WTC11 (cell line): ENCODE measurements around the gene ATP6V1G2. TPM values are rescaled to one million over a fixed set of nuclear protein-coding genes. Genes with fewer than 3 reads are reported as not detected.

ENCODE experiments used
- ATAC-seq: fragments of 200-7000 bp; cut with Tn5 transposase; 2 replicates; pipeline ENCODE4 v1.10.0; 2021; ENCODE audit warnings: mild to moderate bottlenecking, moderate library complexity
- CTCF ChIA-PET: fragments of 300-600 bp; sonication (Branson Sonifier 250); formaldehyde crosslinking; loops from one replicate; lab custom pipeline; 2021; ENCODE audit warnings: antibody characterized with exemption; lab: Charles Lee
- POLR2A ChIA-PET: fragments of 350-600 bp; sonication (Branson Sonifier 250); formaldehyde crosslinking; loops from one replicate; lab custom pipeline; 2021; ENCODE audit warnings: antibody characterized with exemption; lab: Charles Lee
- DNase-seq: peaks from one replicate; pipeline ENCODE4 v3.0.0; 2021; ENCODE audit warnings: low spot score
- H3K27ac Mint-ChIP-seq: 2 replicates; pipeline ENCODE4 v1.8.0; 2021; ENCODE audit warnings: mixed read lengths
- H3K27me3 Mint-ChIP-seq: 2 replicates; pipeline ENCODE4 v1.8.0; 2021; ENCODE audit warnings: low read depth, mild to moderate bottlenecking, moderate library complexity, mixed read lengths
- H3K36me3 Mint-ChIP-seq: 2 replicates; pipeline ENCODE4 v1.8.0; 2021; ENCODE audit warnings: mixed read lengths
- H3K4me1 Mint-ChIP-seq: 2 replicates; pipeline ENCODE4 v1.8.0; 2022; ENCODE audit warnings: mixed read lengths
- H3K4me3 Mint-ChIP-seq: 2 replicates; pipeline ENCODE4 v1.8.0; 2021; ENCODE audit warnings: mild to moderate bottlenecking, moderate library complexity, mixed read lengths
- H3K9me3 Mint-ChIP-seq: 2 replicates; pipeline ENCODE4 v1.8.0; 2021; ENCODE audit warnings: mixed read lengths
- ATF1 ChIP-seq: sonication (generic); formaldehyde crosslinking; IDR thresholded peaks from 2 replicates; pipeline ENCODE4 v1.8.1; 2023; ENCODE audit warnings: mild to moderate bottlenecking, moderate library complexity, missing genetic modification reagents
- CREB1 ChIP-seq: sonication (generic); formaldehyde crosslinking; IDR thresholded peaks from 2 replicates; pipeline ENCODE4 v1.8.0; 2023; ENCODE audit warnings: mild to moderate bottlenecking, missing genetic modification reagents
- CREM ChIP-seq: sonication (generic); formaldehyde crosslinking; IDR thresholded peaks from 2 replicates; pipeline ENCODE4 v1.8.1; 2022; ENCODE audit warnings: mild to moderate bottlenecking, missing genetic modification reagents, moderate library complexity
- E2F4 ChIP-seq: sonication (generic); formaldehyde crosslinking; IDR thresholded peaks from 2 replicates; pipeline ENCODE4 v1.8.1; 2022; ENCODE audit warnings: low read depth, mild to moderate bottlenecking, moderate library complexity, missing genetic modification reagents, borderline replicate concordance
- EMX1 ChIP-seq: fragments of 250-450 bp; sonication (Bioruptor Pico); IDR thresholded peaks from 2 replicates; pipeline ENCODE4 v1.8.0; 2021; ENCODE audit warnings: mild to moderate bottlenecking
- ESRRA ChIP-seq: sonication (generic); formaldehyde crosslinking; IDR thresholded peaks from 2 replicates; pipeline ENCODE4 v1.8.1; 2022; ENCODE audit warnings: mild to moderate bottlenecking, missing genetic modification reagents, borderline replicate concordance
- GTF2I ChIP-seq: fragments of 250-450 bp; sonication (Bioruptor Pico); conservative IDR thresholded peaks from 2 replicates; pipeline ENCODE4 v1.4.0; 2021; ENCODE audit warnings: mild to moderate bottlenecking
- HMGXB4 ChIP-seq: sonication (generic); formaldehyde crosslinking; IDR thresholded peaks from 2 replicates; pipeline ENCODE4 v1.8.1; 2023; ENCODE audit warnings: mild to moderate bottlenecking, moderate library complexity, missing genetic modification reagents
- IRF1 ChIP-seq: sonication (generic); formaldehyde crosslinking; IDR thresholded peaks from 2 replicates; pipeline ENCODE4 v1.8.0; 2023; ENCODE audit warnings: missing genetic modification reagents
- JUN ChIP-seq: sonication (generic); formaldehyde crosslinking; IDR thresholded peaks from 2 replicates; pipeline ENCODE4 v1.8.0; 2023; ENCODE audit warnings: mild to moderate bottlenecking, missing genetic modification reagents
- MAX ChIP-seq: sonication (generic); formaldehyde crosslinking; IDR thresholded peaks from 2 replicates; pipeline ENCODE4 v1.8.0; 2022; ENCODE audit warnings: mild to moderate bottlenecking, missing genetic modification reagents
- MXD4 ChIP-seq: fragments of 250-450 bp; sonication (Bioruptor Pico); IDR thresholded peaks from 2 replicates; pipeline ENCODE4 v1.8.0; 2021; ENCODE audit warnings: mild to moderate bottlenecking, moderate library complexity, borderline replicate concordance
- OVOL2 ChIP-seq: fragments of 250-450 bp; sonication (Bioruptor Pico); IDR thresholded peaks from 2 replicates; pipeline ENCODE4 v1.9.0; 2021; ENCODE audit warnings: mild to moderate bottlenecking, borderline replicate concordance
- SMAD3 ChIP-seq: sonication (generic); formaldehyde crosslinking; IDR thresholded peaks from 2 replicates; pipeline ENCODE4 v1.8.0; 2022; ENCODE audit warnings: missing genetic modification reagents, mild to moderate bottlenecking, borderline replicate concordance
- TEAD4 ChIP-seq: sonication (generic); formaldehyde crosslinking; IDR thresholded peaks from 2 replicates; pipeline ENCODE4 v1.8.0; 2022; ENCODE audit warnings: mild to moderate bottlenecking, missing genetic modification reagents
- TP53 ChIP-seq: sonication (generic); formaldehyde crosslinking; IDR thresholded peaks from 2 replicates; pipeline ENCODE4 v1.8.1; 2023; ENCODE audit warnings: mild to moderate bottlenecking, missing genetic modification reagents
- ZMAT4 ChIP-seq: fragments of 250-450 bp; sonication (Bioruptor Pico); IDR thresholded peaks from 2 replicates; pipeline ENCODE4 v1.9.0; 2021; ENCODE audit warnings: mild to moderate bottlenecking
- ZNF281 ChIP-seq: sonication (generic); formaldehyde crosslinking; IDR thresholded peaks from 2 replicates; pipeline ENCODE4 v1.8.0; 2023; ENCODE audit warnings: mild to moderate bottlenecking, missing genetic modification reagents
- ZNF396 ChIP-seq: fragments of 250-450 bp; sonication (Bioruptor Pico); IDR thresholded peaks from 2 replicates; pipeline ENCODE4 v1.8.0; 2021; ENCODE audit warnings: mild to moderate bottlenecking, moderate library complexity, borderline replicate concordance
- ZNF532 ChIP-seq: fragments of 250-450 bp; sonication (Bioruptor Pico); IDR thresholded peaks from 2 replicates; pipeline ENCODE4 v1.9.0; 2021; ENCODE audit warnings: mild to moderate bottlenecking, borderline replicate concordance
- total RNA-seq: library from RNA; stranded (reverse); gene quantifications from 3 replicates; pipeline ENCODE4 v1.2.3, GENCODE V29; 2021

Gene ATP6V1G2
- total RNA-seq, 1 experiment from 2014 or later = 4.0 TPM

- peaks cover 48% of the 10 kb centered on the region for H3K4me1 Mint-ChIP-seq
- ChIA-PET CTCF (interaction anchor here (0.5 kb wide), 1 partner anchor 34 kb away, joined by 3 read pairs; no protein-coding TSS in a partner anchor), POLR2A (no interaction called here)
- no peak overlapping the region for H3K4me3 Mint-ChIP-seq
- no peaks in the 10 kb centered on the region for H3K9me3 Mint-ChIP-seq
- TF ChIP-seq SMAD3 (no peak), CREM (CRISPR knock-in tag) (no peak), OVOL2 (CRISPR knock-in tag) (no peak), ZNF396 (CRISPR knock-in tag) (no peak), ZNF281 (CRISPR knock-in tag) (no peak), E2F4 (CRISPR knock-in tag) (no peak), ZMAT4 (no peak), TP53 (CRISPR knock-in tag) (no peak), ATF1 (CRISPR knock-in tag) (no peak), GTF2I (no peak), ESRRA (CRISPR knock-in tag) (no peak), ZNF532 (CRISPR knock-in tag) (no peak), IRF1 (CRISPR knock-in tag) (no peak), JUN (CRISPR knock-in tag) (no peak), CREB1 (no peak), MXD4 (CRISPR knock-in tag) (no peak), HMGXB4 (CRISPR knock-in tag) (no peak), MAX (CRISPR knock-in tag) (no peak), EMX1 (CRISPR knock-in tag) (no peak), TEAD4 (CRISPR knock-in tag) (no peak)
- no peaks in the 10 kb centered on the region for H3K27me3 Mint-ChIP-seq
- DNase-seq = no peak
- peaks cover 78% of the 10 kb centered on the region for H3K36me3 Mint-ChIP-seq
- H3K27ac Mint-ChIP-seq = peak overlapping the region; percentile 53
- no peak for ATAC-seq
Measured at GRCh38 chr6:31532644-31533454, 13.6 kb downstream of the ATP6V1G2 start.
